NCI-H1436 (cell line): ENCODE measurements around the gene HIRA.
"Not testable (repeated sequence)": the region's sequence is repeated elsewhere in the genome, so short reads cannot be mapped to it uniquely, and the experiment has no call there.

Experiments used
- DNase-seq: peaks from one replicate; lab custom pipeline; 2025; lab: John Stamatoyannopoulos, UW

The HIRA gene

DNA sequence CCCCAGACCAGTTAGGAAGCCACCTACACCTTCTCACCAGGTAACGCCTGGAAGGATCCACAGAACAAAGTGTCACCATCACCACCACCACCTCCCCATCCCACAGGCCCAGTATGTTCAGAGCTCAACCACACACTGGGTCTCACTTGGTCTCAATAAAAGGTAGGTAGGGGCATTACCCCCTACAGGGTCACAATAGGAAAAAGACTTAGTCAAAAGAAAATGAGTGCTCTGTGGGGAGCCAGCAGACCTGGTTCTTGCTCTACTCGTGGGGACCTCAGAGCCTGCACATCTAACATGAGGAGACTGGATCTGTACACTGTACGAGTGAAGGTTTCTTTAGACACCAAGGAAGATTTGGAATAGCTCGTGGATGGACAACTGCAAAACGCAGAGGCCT is 49.3 kb downstream of the HIRA start:
- DNase-seq: no peak

DNA sequence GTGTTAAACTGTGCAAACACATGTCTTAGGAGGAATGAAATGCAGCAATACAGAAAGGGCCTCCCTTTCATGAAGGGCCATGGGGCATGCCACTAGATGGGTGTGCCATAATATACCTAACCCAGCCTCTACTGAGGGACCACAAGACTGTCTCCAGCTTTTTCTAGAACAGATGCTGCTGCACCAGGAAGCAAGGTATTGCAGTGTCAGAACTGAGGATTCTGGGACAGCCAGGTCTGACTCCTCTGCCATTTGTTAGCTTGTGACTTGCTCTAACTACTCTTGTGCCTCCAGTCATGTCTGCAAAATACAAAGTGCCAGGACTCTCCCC is 53.2 kb downstream of the HIRA start:
- DNase-seq: no peak

DNA sequence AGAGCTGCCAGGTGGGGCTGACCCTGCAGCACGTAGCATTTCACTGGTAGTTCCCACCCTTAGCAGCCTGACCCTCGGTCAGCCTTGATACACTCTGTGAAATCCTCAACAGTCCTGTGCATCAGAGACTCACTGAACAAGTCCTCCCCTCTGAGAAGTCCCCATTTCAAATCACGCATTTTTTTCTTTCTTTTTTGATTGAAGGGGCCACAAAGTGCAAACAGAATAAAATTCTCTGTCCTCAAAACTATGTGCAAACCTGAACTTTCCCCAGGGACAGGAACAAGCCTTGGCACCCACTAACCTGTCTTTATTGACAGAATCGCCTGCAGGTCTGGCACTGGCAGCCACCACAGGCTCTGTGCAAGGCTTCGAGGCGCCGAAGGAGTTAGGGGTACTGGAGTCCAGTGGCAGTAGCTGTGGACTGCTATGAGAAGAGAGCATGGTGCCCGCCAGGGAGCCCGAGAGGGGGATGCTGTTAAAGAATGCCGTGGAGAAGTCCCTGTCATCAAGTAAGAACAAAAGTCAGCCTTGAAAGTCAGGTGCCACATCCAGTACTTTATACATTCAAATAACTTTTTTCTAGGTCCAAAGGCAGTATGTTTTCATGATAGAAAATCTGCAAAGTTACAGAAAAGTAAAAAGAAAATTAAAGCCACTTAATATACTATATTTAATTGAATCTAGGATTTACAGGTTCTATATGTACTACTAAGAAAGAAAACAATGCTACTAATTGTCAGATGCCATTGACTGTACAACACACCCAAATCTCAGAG is 53.8 kb downstream of the HIRA start:
- DNase-seq: no peak

DNA sequence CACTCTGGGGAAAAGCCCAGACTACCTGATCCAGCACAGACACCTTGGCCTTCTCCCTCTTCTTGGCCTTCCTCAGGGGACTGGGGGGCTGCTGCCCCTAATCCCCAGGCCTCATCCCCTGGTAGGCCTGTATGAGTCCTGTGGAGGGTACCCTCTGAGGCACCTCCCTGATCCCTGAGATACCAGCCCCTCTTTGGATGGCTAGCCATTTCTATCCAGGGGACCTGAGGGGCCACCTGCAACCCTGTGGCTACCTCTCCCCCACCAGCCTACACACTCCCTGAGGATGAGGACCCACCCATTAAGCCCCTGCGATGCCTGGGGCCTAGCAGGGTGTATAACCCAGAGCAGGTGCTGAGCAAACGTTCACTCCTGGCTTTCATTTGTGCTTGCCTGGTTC is 54.6 kb downstream of the HIRA start:
- no peak for DNase-seq

DNA sequence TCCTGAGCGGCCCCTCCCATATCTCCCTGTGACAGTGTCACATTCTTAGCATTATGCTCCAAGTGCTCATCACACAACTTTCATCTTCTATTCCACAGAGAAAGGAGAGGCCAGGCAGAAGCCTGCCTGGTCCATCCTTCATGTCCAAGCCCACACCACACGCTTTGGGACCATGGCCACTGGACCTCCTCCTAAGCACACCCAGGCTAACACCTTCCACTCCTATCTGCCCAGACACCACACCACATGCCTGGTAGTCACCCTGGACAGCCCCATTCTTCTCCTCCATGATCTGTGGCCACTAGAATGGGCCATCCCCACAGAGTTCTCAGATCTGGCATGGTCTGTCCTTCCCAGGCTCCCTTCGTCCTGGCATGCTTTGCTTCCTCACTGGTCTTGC is 55.3 kb downstream of the HIRA start:
- no peak for DNase-seq

DNA sequence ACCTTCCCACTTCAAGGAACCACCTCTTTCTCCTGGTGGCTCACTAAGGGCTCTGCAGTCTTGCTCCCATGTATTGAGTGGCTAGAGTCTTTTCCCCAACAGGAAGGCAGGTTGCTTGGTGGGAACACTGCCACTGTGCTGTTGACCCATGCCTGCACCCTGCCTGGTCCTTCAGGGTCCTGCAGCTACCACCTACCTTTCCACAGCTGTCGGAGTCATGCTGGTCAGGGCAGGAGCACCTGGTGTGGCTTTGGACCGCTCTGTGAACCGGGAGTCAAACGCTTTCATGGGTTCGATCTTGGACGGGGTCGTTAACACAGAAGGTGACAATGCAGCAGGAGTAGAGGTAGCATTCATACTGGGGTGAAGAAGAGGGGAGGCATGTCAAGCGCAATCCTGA is 56.1 kb downstream of the HIRA start:
- no peak for DNase-seq

DNA sequence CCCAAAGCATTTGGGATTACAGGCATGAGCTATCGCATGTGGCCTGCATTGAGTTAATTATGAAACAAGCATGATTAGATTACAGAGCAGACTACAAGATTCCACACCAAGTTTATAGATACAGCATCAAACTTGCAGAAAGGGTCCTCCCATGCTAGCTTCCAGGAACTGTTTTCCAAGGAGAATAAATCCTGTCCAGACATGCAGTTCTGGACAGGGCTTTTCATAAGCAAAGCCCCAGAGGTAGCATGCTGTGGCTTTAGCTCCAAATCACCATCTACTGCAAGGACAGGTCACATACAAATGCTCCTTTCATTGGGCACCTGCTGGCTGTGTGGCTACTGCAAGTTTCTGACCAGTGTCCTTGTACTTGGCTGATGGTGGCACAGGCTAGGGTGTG is 57.1 kb downstream of the HIRA start:
- DNase-seq: no peak

DNA sequence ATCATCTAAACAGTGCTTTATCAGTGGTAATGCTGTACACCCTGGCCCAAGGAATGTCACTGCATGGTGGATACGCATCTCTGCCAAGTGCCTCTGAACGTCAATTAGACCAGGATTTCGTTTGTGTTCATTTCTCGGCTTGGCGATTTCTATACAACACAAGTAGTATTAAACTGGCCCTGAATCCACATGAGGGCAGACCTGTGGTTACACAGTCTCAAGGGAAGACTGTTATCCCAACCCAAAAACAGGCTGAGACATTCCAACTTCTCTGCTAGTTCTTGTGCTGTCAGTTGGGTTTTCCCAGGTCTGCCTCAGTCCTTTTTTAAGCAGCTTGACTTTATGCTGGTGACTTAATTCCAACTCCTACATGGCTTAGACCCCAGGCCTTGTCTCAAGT is 58.1 kb downstream of the HIRA start:
- no peak for DNase-seq

DNA sequence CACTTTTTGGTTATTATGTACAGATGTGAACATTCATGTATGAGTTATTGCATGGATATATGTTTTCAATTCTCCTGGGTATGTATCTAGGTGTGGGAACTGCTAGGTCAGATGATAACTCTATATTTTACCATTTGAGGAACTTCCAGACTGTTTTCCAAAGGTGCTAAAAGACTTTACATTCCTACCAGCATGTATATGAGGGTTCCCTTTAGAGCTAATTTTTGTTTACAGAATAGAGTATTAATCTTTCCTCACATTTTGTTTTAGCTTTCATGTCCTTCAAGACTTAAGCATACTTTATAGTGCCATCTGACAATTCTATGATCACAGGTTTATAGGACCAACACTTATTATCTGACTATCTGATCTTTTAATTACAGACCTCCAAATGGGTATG is 59.6 kb downstream of the HIRA start:
- DNase-seq: no peak

DNA sequence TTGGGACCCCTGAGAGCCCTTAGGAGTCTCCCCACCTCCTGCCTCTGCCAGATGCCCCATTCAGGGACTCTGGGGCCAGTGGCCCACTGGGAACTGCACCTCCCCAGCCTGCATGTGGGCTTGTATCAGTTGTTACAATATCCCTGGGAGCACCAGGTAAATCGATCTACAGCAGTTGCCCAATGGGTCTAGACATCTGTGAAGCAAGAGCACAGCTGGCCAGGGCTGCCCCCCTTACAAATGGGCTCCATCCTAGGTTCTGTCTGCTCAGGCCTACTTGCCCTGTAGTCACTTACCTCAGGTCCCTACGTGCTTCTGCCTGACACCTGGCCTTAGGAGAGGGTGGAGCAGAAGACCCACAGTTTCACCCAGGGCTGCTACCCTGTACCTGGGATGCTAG is 62.7 kb downstream of the HIRA start:
- DNase-seq: no peak

DNA sequence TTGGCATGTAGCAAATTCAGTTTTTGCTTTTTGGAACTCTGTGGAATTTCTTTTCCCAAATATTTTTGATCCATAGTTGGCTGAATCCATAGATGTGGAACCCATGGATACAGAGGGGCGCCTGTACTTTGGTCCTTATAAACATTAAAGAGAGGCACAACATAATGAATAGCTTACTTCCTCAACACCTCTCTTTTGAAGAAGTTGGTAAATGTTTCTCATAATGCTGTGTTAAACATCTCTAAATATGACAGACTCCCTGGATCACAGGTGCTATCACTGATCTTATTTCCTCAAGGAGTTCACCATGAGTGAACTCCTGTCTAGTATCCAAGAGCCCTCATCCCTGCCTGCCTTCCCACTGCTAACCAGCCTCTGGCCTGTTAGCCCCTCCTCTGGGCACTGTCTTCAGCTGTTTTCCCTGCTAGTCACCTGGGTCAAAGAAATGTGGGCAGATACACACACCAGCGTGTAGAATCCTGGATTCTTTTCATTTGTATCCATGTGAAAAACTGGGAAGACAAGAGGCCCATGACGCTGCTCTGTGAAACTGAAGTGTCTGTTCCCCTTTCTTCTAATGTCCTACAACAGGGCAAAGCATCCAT is 63.7 kb downstream of the HIRA start:
- no peak for DNase-seq

DNA sequence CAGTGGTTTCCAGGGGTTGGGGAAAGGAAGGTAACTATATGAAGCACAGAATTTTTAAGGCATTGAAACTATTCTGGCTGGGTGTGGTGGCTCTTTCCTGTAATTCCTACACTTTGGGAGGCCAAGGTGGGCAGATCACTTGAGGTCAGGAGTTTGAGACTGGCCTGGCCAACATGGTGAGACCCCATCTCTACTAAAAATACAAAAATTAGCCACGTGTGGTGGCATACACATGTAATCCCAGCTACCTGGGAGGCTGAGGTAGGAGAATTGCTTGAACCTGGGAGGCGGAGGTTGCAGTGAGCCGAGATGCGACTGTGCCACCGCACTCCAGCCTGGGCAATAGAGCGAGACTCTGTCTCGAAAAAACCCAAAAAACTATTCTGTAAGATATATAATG is 68.0 kb downstream of the HIRA start:
- DNase-seq: not testable (repeated sequence)

DNA sequence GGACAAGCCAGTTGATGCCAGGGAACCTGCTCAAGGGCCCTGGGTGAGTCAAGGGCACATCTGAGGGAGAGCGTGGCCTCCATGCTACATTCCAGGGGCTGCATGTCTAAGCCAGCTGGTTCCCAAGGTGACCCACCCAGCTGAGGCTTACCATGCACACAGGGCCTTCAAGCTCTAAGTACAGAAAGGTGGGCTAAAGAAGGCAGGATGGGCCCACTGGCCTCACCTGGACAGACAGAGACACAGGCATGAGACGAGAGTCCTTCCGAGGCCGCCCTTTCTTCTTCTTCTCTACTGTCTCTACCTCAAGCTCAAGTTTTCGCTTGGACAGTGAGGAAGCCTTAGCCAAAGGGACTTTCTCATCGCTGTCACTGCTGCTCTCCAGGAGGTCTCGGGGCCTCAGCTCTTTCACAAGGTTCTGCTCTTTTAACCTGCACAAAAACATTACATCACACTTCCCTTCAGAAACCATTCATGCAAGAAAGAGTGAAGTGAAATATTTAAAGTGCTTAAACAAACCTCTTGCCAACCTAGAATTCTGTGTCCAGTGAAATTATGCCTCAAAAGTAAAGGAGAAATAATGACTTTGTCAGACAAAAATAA is 69.9 kb downstream of the HIRA start:
- no peak for DNase-seq

DNA sequence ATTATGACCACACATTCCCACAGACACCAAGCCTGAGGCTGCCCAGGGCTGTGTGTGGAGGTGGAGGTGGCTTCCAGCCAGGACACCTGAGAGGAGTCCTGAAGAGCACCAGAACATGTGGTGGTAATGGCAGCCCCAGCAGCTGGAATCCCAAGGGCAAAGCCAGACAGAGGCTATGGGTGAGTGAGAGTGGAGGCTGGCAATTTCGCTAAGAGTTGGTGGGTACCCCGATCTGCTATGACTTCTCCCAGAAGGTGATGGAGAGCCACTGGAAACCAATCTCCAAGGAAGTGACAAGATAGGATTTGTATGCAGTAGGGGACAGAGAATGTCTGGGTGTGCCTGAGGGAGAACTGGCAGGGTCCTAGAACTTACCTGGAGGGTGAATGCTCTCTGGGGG is 70.7 kb downstream of the HIRA start:
- DNase-seq: no peak

DNA sequence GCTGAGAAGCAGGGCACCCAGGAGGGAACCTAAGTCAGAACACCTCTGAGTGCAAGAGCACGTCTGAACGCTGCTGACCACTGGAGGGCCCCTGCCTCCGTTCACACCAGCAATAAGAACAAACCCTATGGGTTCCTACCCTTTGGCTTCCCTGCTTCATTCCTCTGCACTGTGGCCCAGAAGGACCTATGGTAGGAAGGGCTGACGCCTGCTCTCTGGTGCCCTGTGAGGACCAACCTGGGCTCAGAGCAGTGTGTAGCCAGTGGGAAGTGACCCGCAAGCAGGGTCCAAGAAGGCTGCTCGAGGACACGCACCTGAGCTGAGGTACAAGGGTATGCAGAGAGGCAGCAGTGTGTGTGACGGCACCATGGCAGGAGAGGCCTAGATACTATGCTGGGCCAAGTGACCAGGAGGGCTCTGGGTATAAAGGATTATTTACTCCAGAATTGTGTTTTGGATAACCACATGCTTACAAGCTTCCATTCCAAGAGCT is 71.2 kb downstream of the HIRA start:
- DNase-seq: no peak

DNA sequence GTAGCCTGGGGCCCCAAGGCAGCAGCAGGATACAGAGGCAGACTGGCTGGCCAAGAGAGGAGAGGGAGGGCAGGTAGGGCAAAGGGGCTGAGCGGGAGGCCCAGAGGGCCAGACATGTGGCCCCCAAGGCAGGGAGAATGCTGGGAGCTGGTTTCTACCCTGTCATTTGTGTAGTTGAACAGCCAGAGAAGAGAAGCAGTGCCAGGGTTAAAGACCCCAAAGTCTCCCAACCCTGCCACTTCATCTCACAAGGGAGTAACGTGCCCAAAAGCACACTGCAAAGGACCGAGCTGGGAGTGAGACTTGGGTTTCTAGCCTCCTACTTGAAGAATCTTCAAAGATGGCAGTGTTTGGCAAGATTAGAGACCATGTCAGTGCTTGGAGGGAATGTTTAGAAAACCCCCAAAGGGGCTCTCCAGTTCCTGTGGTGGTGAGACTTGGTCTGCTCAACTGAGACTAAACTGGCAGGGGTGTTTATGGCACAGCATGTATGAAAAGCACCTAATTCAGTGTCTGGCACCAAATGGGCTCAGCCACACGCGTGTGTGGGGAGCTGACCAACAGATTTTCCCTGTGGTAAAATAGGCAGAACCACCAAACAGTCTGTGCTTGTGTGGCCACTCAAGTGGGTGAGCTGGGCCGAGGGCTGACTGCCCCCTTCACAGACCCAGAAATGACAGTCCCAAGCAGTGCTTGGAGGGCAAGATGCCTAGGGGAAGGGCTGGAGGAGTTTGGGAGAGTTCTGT is 71.8 kb downstream of the HIRA start:
- no peak for DNase-seq

DNA sequence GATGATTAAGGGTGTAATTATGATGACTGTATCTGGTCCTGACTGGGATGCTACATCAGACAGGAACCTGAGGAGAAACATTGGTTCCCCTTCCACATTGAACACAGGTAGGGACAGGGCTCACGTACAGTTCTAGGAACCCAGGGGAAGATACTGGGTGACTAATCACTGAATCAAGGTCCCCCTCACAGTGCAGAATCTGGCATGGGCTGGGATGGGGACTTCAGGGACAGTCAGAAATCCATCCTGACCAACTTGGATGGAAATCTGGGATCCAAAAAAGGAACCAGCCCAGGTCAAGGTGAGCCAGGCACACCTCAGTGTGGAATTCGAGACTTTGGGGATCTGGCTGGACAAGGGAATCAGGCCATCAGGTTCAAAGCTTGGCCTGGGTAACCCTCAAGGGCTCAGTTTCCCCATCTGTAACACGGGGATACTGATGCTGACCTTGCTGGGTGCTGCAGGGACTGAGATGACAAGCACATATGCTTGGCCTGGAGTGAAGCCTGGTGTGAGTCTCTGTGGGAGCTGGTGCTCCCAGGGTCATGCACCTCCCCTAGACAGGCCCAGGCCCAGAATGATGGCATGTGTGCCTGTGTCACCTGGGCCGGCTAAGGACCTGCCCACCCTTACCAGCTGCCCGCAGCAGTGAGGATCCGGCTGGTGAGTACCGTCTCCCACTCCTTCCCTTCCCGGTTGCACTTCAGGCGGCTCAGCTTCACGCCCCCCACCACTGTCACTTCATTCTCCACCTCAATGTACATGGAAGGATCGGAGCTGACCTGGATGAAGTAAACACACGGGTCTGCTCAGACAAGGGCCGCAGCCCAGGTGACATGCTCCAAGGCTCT is 72.6 kb downstream of the HIRA start:
- DNase-seq: no peak

DNA sequence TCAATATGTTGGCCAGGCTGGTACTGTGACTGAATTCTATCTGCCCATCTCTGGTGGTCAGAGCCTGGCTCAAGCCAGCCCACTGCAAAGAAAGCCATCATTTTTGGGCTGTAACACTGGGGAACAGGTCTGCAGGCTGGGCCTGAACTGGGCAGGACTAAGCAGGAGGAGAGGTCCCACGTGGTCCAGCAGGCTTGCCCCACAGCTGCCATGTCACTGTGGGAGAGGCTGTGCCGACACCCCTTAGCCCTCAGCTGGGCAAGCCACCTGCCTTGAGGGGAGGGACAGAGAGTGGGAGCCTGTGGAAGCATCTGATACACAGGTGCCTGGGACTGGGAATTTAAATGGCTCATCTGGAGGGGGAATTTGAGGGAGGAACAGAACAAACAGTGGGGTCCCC is 73.3 kb downstream of the HIRA start:
- no peak for DNase-seq

DNA sequence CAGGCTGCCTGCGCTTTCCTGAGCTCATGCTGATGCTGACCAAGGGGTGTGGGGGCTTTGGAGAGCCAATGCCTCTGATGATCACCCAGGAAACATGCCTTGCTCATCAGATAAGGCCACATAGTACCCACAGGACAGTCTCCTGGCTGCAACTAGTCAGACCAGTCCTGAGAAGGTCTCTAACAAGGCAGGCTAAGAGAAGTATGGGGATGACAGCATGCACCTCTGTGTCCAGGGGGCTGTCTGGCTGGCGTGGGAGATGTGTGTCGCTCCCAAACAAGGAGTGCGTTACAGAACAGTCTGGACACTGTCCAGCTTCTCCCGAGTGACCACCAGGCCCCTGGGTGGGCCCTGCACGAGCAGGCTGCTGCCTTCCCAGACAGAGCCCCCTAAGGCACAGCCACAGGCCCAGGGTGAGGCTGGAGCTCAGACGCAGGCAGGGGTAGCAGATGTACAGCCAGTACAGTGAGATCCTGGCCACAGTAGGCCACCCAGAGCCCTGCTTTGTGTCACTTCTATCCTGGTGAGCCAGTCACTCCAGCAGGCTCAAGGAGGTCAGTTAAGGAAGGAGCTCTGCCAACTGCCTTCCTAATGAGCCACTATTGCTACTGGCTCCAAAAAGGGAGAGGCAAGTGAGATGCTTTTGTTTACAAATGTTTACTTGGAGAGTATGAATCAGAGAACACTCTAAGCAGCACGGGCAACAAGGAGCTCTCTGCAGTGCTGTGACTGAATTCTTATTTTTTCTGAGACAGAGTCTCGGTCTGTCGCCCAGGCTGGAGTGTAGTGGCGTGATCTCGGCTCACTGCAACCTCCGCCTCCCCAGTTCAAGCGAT is 74.0 kb downstream of the HIRA start:
- no peak for DNase-seq

DNA sequence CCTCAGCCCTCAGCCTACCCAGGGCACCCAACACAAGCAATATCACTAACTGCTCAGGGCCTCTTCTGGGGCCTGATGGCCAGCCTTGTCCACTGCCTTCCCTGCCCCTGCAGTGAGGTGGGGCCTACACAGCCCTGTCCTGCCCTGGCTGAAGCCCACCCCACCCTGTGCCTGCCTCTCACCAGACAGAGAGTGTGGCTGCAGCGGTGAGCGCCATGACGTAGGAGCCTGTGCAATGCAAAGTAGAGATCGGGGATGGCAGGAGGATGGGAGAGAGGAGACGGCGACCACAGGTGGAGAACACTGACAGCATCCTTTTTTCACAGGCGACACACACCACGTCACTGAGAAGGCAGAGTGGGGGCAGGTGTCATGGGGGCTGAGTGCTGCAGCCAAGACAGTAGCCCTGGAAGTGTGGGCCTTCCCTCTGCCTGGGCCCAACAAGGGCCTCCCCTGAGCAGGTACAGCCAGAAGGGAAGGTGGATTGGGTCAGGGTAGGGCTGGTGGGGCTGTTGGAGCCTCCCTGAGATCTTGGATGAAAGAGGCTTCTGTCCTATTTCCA is 74.7 kb downstream of the HIRA start:
- DNase-seq: no peak
